HG03575 (cell line): ENCODE measurements around the gene ABCD1.
"Not testable (repeated sequence)": the region's sequence is repeated elsewhere in the genome, so short reads cannot be mapped to it uniquely, and the experiment has no call there.

Experiments used
- ATAC-seq: cut with Tn5 transposase; IDR thresholded peaks from one replicate; pipeline ENCODE4 v1.9.1; 2021; ENCODE audit not compliant: unreplicated experiment, insufficient number of reproducible peaks, low FRiP score; ENCODE audit errors: extremely low read depth

Gene ABCD1

GRCh38 chrX:153705403-153706060 is 19.1 kb upstream of the ABCD1 start:
- ATAC-seq: not testable (repeated sequence)

GRCh38 chrX:153706799-153707198 is 17.9 kb upstream of the ABCD1 start:
- no peak for ATAC-seq

GRCh38 chrX:153707406-153707805 is 17.2 kb upstream of the ABCD1 start:
- ATAC-seq: no peak

GRCh38 chrX:153708415-153708814 is 16.2 kb upstream of the ABCD1 start:
- ATAC-seq: no peak

- ATAC-seq: no peak
These were observed 14.7 kb upstream of the ABCD1 start for GRCh38 chrX:153709726-153710674.

GRCh38 chrX:153714256-153714655 is 10.4 kb upstream of the ABCD1 start:
- ATAC-seq: no peak

GRCh38 chrX:153717445-153717844 is 7.2 kb upstream of the ABCD1 start:
- no peak for ATAC-seq

GRCh38 chrX:153719238-153719637 is 5.4 kb upstream of the ABCD1 start:
- no peak for ATAC-seq

GRCh38 chrX:153719701-153720100 is 5.0 kb upstream of the ABCD1 start:
- ATAC-seq: no peak

GRCh38 chrX:153722704-153723350 is 1.8 kb upstream of the ABCD1 start:
- ATAC-seq: no peak

GRCh38 chrX:153723351-153724251 is 1.1 kb upstream of the ABCD1 start:
- no peak for ATAC-seq

- ATAC-seq: no peak
These were observed 579 bp downstream of the ABCD1 start for GRCh38 chrX:153725039-153725831.

- no peak for ATAC-seq
These were observed 1.2 kb downstream of the ABCD1 start for GRCh38 chrX:153725832-153726285.

- ATAC-seq: no peak
These were observed 1.8 kb downstream of the ABCD1 start for GRCh38 chrX:153726286-153727122.

- no peak for ATAC-seq
These were observed 2.7 kb downstream of the ABCD1 start for GRCh38 chrX:153727123-153727931.

GRCh38 chrX:153728095-153728494 is 3.4 kb downstream of the ABCD1 start:
- no peak for ATAC-seq
